Smooth muscle cell (in vitro differentiated cells): ENCODE results near the gene PFDN2. TPM values are rescaled to one million over a fixed set of nuclear protein-coding genes. Genes with fewer than 3 reads are reported as not detected.

Source experiments
- DNase-seq: peaks from one replicate; lab custom pipeline; 2025; ENCODE audit not compliant: unreplicated experiment; lab: John Stamatoyannopoulos, UW
- H2AFZ ChIP-seq: fragments of 200-600 bp; sonication (generic); 2 replicates; pipeline ENCODE4 v1.6.0; 2016; ENCODE audit warnings: antibody characterized with exemption, low read depth, mild to moderate bottlenecking
- H3F3A ChIP-seq: fragments of 200-600 bp; sonication (generic); 2 replicates; pipeline ENCODE4 v1.6.0; 2017; ENCODE audit warnings: antibody characterized with exemption, low read depth
- H3K27ac ChIP-seq: fragments of 200-600 bp; sonication (generic); 2 replicates; pipeline ENCODE4 v1.5.1; 2016; ENCODE audit warnings: low read depth, mild to moderate bottlenecking
- H3K27me3 ChIP-seq: fragments of 200-600 bp; sonication (generic); 2 replicates; pipeline ENCODE4 v1.6.1; 2016; ENCODE audit warnings: low read depth, mild to moderate bottlenecking
- H3K36me3 ChIP-seq: fragments of 200-600 bp; sonication (generic); 2 replicates; pipeline ENCODE4 v1.5.1; 2016; ENCODE audit warnings: low read depth
- H3K4me1 ChIP-seq: fragments of 200-600 bp; sonication (generic); 2 replicates; pipeline ENCODE4 v1.5.1; 2016; ENCODE audit warnings: low read depth
- H3K4me2 ChIP-seq: fragments of 200-600 bp; sonication (generic); 2 replicates; pipeline ENCODE4 v1.6.0; 2016; ENCODE audit warnings: mild to moderate bottlenecking
- H3K4me3 ChIP-seq: fragments of 200-600 bp; sonication (generic); 2 replicates; pipeline ENCODE4 v1.5.1; 2016; ENCODE audit warnings: mild to moderate bottlenecking
- H3K79me2 ChIP-seq: fragments of 200-600 bp; sonication (generic); 2 replicates; pipeline ENCODE4 v1.6.0; 2016; ENCODE audit warnings: low read depth, mild to moderate bottlenecking
- H3K9ac ChIP-seq: fragments of 200-600 bp; sonication (generic); 2 replicates; pipeline ENCODE4 v1.6.0; 2016; ENCODE audit warnings: low read depth
- H3K9me3 ChIP-seq: fragments of 200-600 bp; sonication (generic); replicated peaks from 2 replicates; pipeline ENCODE4 v1.5.1; 2016; ENCODE audit warnings: low read depth
- H4K20me1 ChIP-seq: fragments of 200-600 bp; sonication (generic); 2 replicates; pipeline ENCODE4 v1.6.0; 2016; ENCODE audit warnings: low read depth
- CTCF ChIP-seq: fragments of 200-600 bp; sonication (generic); IDR thresholded peaks from 2 replicates; pipeline ENCODE4 v1.5.1; 2017; ENCODE audit warnings: borderline replicate concordance, mild to moderate bottlenecking, antibody characterized with exemption; ENCODE audit not compliant: insufficient read depth, poor library complexity, severe bottlenecking
- WGBS: methylation state at CpG from one replicate; pipeline ENCODE4 v1.1.7; 2016; ENCODE audit warnings: low lambda C conversion rate; 5-methylcytosine and 5-hydroxymethylcytosine counted together
- polyA plus RNA-seq: library from polyadenylated mRNA; unstranded; fragments of >200 nt; fragmentation: Nextera tagmentation; extraction: Ambion mirVana; gene quantifications from 2 replicates; pipeline ENCODE4 v1.2.1, GENCODE V29; 2016
- total RNA-seq: library from RNA; depleted of rRNA; stranded (reverse); fragments of >200 nt; gene quantifications from 2 replicates; pipeline ENCODE4 v1.2.3, GENCODE V29; 2014

Gene PFDN2
- total and polyA plus RNA-seq, 2 experiments from 2014 or later = 82.0 to 139 TPM

GRCh38 chr1:161086457-161086856 lies 31.4 kb downstream of the PFDN2 start:
- DNase-seq = no peak
- Histone ChIP-seq H2AFZ (no peak overlapping the region), H3K36me3 (no peaks in the 10 kb centered on the region), H3K79me2 (no peaks in the 10 kb centered on the region), H3F3A (peaks cover 17% of the 10 kb centered on the region), H3K27ac (peak overlapping the region; percentile 96), H3K27me3 (no peaks in the 10 kb centered on the region), H3K9me3 (no peaks in the 10 kb centered on the region), H4K20me1 (no peaks in the 10 kb centered on the region), H3K9ac (peak overlapping the region; percentile 85), H3K4me1 (peaks cover 22% of the 10 kb centered on the region), H3K4me3 (no peak overlapping the region), H3K4me2 (peak overlapping the region; percentile 80)
- TF ChIP-seq CTCF = no peak
- 48% methylated on average over 4 of the region's 4 CpGs for WGBS

GRCh38 chr1:161085165-161085564 lies 32.7 kb downstream of the PFDN2 start:
- no peaks in the 10 kb centered on the region for H3K27me3 ChIP-seq
- no peak for DNase-seq
- peak overlapping the region; percentile 96 for H3K27ac ChIP-seq
- WGBS = 4% methylated on average over 2 of the region's 2 CpGs
- H2AFZ ChIP-seq = no peak overlapping the region
- H3K36me3 ChIP-seq = no peaks in the 10 kb centered on the region
- no peaks in the 10 kb centered on the region for H3K79me2 ChIP-seq
- no peak for TF ChIP-seq CTCF
- peaks cover 26% of the 10 kb centered on the region for H3F3A ChIP-seq
- H4K20me1 ChIP-seq = no peaks in the 10 kb centered on the region
- no peaks in the 10 kb centered on the region for H3K9me3 ChIP-seq
- no peak overlapping the region for H3K4me3 ChIP-seq
- peaks cover 33% of the 10 kb centered on the region for H3K4me1 ChIP-seq
- peak overlapping the region; percentile 76 for H3K4me2 ChIP-seq
- H3K9ac ChIP-seq = peak overlapping the region; percentile 85

- Histone ChIP-seq H3K27ac (peak overlapping the region; percentile 96), H3K9me3 (no peaks in the 10 kb centered on the region), H4K20me1 (no peaks in the 10 kb centered on the region), H3F3A (peaks cover 31% of the 10 kb centered on the region), H3K4me1 (peaks cover 34% of the 10 kb centered on the region), H2AFZ (no peak overlapping the region), H3K36me3 (no peaks in the 10 kb centered on the region), H3K79me2 (no peaks in the 10 kb centered on the region), H3K9ac (peak overlapping the region; percentile 85), H3K4me3 (no peak overlapping the region), H3K4me2 (peak overlapping the region; percentile 76), H3K27me3 (no peaks in the 10 kb centered on the region)
- TF ChIP-seq CTCF = no peak
- WGBS = 17% methylated on average over 1 of the region's 1 CpG
- DNase-seq = no peak
Measured at GRCh38 chr1:161084597-161084988, 33.2 kb downstream of the PFDN2 start.
